Vagina (tissue), 2 donors: ENCODE measurements around the gene TNIK. TPM values are rescaled to one million over a fixed set of nuclear protein-coding genes. Genes with fewer than 3 reads are reported as not detected.

Experiments used
- DNase-seq, 2 donors: peaks; one replicate each; pipeline ENCODE4 v3.0.0-alpha.2; 2017; ENCODE audit errors: extremely low spot score in 2 of 2
- H3K27ac ChIP-seq: fragments of 200-600 bp; sonication (generic); one replicate; pipeline ENCODE4 v1.5.1; 2019
- H3K27me3 ChIP-seq: fragments of 200-600 bp; sonication (generic); one replicate; pipeline ENCODE4 v1.5.1; 2019
- H3K36me3 ChIP-seq, 2 donors: fragments of 200-600 bp; sonication (generic); one replicate each; pipeline ENCODE4 v1.5.1; 2017 to 2019
- H3K4me1 ChIP-seq: fragments of 200-600 bp; sonication (generic); one replicate; pipeline ENCODE4 v1.5.1; 2019
- H3K4me3 ChIP-seq, 2 donors: fragments of 200-600 bp; sonication (generic); 1 replicate in 1 of 2; 2 replicates in 1 of 2; pipeline ENCODE4 v1.5.1; 2016 to 2019
- H3K9me3 ChIP-seq: fragments of 200-600 bp; sonication (generic); one replicate; pipeline ENCODE4 v1.5.1; 2019
- POLR2A ChIP-seq, 2 donors: fragments of 450-650 bp; IDR thresholded peaks; one replicate each; pipeline ENCODE4 v1.6.1; 2017; ENCODE audit warnings: antibody characterized with exemption in 2 of 2, mild to moderate bottlenecking in 2 of 2, moderate library complexity in 2 of 2
- POLR2AphosphoS5 ChIP-seq, 2 donors: sonication (generic); formaldehyde crosslinking; IDR thresholded peaks; one replicate each; pipeline ENCODE4 v1.9.0; 2017; ENCODE audit warnings: antibody characterized with exemption in 2 of 2, mild to moderate bottlenecking in 2 of 2, low read depth in 1 of 2; ENCODE audit not compliant: insufficient read depth in 1 of 2
- intact Hi-C: fragments of 100-400 bp; cut with DNase I; formaldehyde crosslinking; loops from one replicate; pipeline ENCODE4 v1.15.1; 2023
- total RNA-seq: library from RNA; depleted of rRNA; stranded (reverse); fragments of >200 nt; gene quantifications from one replicate; pipeline ENCODE4 v1.2.3, GENCODE V29; 2016
- TF ChIP-seq, protein P1 (sequence below), 3 experiments: fragments of 450-650 bp in 2 of 3; fragments of 200-600 bp in 1 of 3; sonication (generic) in 1 of 3; IDR thresholded peaks; one replicate each; pipeline ENCODE4 v1.5.1; 2017 to 2019; ENCODE audit warnings: antibody characterized with exemption in 3 of 3, mild to moderate bottlenecking in 2 of 3, moderate library complexity in 2 of 3

TNIK gene
- total RNA-seq, 1 donor from 2014 or later, result 5.9 TPM

DNA sequence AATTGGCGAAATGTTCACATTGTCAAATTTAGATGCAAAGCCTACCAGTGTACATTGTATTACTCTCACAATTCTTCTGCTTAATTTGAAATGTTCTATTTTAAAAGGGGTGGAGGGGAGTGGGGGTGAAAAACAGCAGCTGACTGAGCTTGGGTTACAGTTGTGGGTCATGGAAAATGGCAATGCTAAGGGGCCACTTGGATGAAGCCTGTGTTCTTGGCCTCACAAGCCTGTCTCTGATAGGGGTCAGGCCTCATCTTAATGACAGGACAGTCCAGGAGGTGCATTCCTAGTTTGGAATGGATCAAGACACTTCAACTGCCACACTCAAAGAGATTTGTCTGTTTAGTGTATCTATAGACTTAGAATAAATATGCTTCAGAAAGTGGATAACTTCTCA, 158.2 kb downstream of the TNIK start:
- Histone ChIP-seq H3K9me3 (no peaks in the 10 kb centered on the region), H3K36me3 (no peaks in the 10 kb centered on the region), H3K27me3 (no peaks in the 10 kb centered on the region), H3K4me1 (no peaks in the 10 kb centered on the region), H3K4me3 (no peak overlapping the region), H3K27ac (no peak overlapping the region)
- intact Hi-C loops, result loop anchor here (5.0 kb wide), 1 partner anchor 1040 kb away; no protein-coding TSS in a partner anchor
- TF ChIP-seq POLR2AphosphoS5 (IDR thresholded peaks at IDR 0.05; ENCODE audit: insufficient read depth in 1 of 2, low read depth in 1 of 2) (no peak), POLR2A (IDR thresholded peaks at IDR 0.05) (no peak)
- TF ChIP-seq, protein P1, sequence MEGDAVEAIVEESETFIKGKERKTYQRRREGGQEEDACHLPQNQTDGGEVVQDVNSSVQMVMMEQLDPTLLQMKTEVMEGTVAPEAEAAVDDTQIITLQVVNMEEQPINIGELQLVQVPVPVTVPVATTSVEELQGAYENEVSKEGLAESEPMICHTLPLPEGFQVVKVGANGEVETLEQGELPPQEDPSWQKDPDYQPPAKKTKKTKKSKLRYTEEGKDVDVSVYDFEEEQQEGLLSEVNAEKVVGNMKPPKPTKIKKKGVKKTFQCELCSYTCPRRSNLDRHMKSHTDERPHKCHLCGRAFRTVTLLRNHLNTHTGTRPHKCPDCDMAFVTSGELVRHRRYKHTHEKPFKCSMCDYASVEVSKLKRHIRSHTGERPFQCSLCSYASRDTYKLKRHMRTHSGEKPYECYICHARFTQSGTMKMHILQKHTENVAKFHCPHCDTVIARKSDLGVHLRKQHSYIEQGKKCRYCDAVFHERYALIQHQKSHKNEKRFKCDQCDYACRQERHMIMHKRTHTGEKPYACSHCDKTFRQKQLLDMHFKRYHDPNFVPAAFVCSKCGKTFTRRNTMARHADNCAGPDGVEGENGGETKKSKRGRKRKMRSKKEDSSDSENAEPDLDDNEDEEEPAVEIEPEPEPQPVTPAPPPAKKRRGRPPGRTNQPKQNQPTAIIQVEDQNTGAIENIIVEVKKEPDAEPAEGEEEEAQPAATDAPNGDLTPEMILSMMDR (IDR thresholded peaks at IDR 0.05), result no peak
- DNase-seq, result no peak

DNA sequence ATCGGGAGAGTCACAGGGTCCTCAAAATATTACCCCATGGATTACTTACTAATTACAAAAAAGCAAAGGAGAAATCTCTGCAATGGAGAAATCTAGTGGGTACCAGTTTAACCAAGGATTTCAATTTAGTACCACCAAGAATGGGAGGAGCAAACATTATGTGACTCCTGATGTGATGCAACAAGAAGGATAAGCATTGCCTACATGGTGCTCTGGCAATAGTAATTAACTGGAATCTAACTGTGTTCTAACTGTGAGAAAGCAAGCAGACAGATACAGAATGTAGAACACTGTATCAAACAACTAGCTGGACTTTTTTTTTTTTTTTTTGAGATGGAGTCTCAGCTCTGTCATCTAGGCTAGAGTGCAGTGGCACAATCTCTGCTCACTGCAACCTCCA, 159.2 kb downstream of the TNIK start:
- Histone ChIP-seq H3K9me3 (no peaks in the 10 kb centered on the region), H3K36me3 (no peaks in the 10 kb centered on the region), H3K4me3 (no peak overlapping the region), H3K4me1 (peaks cover 5% of the 10 kb centered on the region), H3K27me3 (no peaks in the 10 kb centered on the region), H3K27ac (no peak overlapping the region)
- intact Hi-C loops, result loop anchor here (5.0 kb wide), 1 partner anchor 1041 kb away; no protein-coding TSS in a partner anchor
- TF ChIP-seq POLR2AphosphoS5 (IDR thresholded peaks at IDR 0.05; ENCODE audit: insufficient read depth in 1 of 2, low read depth in 1 of 2), result no peak
- TF ChIP-seq, protein P1 (IDR thresholded peaks at IDR 0.05), result no peak
- no peak for TF ChIP-seq POLR2A (IDR thresholded peaks at IDR 0.05)
- DNase-seq, result no peak

DNA sequence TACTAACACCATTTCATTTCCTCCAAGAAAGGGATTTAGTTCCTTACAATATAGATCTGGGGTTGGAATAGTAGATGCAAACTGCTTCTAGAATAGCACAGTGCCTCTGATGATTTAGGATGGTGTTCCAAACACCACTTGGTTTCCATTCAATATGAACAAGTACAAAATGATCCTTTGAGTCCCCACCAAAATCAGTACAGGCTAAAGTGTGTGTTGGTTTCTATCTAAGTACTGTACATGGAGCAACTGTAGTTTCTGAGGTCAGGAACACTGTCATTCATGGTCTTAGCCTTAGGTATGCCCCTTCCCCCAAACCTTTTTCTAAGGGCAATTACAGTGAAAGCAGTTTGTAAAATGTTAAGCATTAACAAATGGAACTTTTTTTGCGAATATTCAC, 162.3 kb downstream of the TNIK start:
- Histone ChIP-seq H3K36me3 (no peaks in the 10 kb centered on the region), H3K27ac (no peak overlapping the region), H3K4me1 (peaks cover 6% of the 10 kb centered on the region), H3K27me3 (no peaks in the 10 kb centered on the region), H3K4me3 (no peak overlapping the region), H3K9me3 (no peaks in the 10 kb centered on the region)
- no peak for TF ChIP-seq POLR2A (IDR thresholded peaks at IDR 0.05)
- no peak for TF ChIP-seq POLR2AphosphoS5 (IDR thresholded peaks at IDR 0.05; ENCODE audit: insufficient read depth in 1 of 2, low read depth in 1 of 2)
- TF ChIP-seq, protein P1 (IDR thresholded peaks at IDR 0.05), result no peak
- DNase-seq, result no peak
- intact Hi-C loops, result no loop called here

DNA sequence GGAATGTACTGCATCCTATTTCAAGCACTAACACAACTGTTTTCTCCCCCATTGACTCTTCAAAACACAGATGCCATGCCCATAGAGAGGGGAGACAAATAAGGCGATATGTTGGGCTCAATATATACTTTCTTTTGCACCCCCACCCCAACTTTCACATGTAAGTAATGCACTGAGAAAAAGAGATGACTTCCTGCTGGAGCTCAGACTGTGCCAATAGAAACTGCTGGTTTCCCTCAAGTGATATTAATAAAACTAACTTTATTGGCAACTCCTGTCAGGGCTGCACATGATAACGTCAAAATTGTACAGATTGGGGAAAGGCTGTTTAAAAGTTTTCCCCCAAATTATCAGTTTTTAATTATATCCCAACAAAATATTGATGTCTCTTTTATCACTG, 163.0 kb downstream of the TNIK start:
- H3K36me3 ChIP-seq, result no peaks in the 10 kb centered on the region
- no peak overlapping the region for H3K4me3 ChIP-seq
- H3K4me1 ChIP-seq, result peaks cover 6% of the 10 kb centered on the region
- DNase-seq, result no peak
- H3K27me3 ChIP-seq, result no peaks in the 10 kb centered on the region
- H3K9me3 ChIP-seq, result no peaks in the 10 kb centered on the region
- TF ChIP-seq, protein P1 (IDR thresholded peaks at IDR 0.05), result no peak
- TF ChIP-seq POLR2AphosphoS5 (IDR thresholded peaks at IDR 0.05; ENCODE audit: insufficient read depth in 1 of 2, low read depth in 1 of 2) (no peak), POLR2A (IDR thresholded peaks at IDR 0.05) (no peak)
- intact Hi-C loops, result no loop called here
- H3K27ac ChIP-seq, result no peak overlapping the region

DNA sequence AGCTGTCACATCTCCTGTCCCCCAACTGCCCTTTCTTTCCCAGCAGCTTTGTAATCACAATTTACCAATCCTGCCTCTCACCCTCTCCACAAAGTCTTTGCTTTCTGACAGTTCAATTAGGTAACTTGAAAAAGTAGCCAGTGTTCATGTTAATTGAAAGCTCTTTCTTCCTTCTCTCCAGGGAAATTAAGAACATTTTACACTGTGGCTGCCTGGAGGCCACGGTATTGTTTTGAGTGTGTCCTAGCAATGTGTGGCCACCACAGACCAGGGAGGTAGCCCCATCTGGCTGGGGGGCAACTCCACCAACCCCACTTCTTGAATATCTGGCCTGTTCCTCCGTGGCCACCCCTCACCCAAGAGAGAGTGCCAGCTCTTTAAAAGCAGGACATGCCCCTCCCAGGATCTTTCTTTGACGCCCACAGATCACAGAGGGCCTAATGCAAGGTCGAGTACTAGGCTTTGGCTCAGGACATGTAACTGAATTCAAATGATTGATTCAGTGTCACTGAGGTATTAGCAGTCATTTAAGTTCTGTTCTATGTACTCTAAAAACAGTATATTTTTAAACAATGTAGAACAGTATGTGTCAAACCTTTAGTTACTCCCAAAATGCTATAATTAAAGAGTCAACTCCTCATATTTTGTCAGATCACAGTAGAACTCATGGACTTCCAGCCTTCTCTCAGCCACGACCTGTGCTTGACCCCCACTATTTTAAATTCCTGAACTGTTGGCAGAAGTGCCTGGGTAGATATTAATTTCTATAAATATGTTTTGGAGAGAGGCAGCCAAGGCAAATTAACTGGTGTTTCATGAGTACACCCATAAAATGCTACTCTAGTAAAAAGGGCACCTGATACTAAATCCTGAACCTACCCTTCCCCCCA, 164.5 kb downstream of the TNIK start:
- Histone ChIP-seq H3K27ac (no peak overlapping the region), H3K4me1 (peaks cover 6% of the 10 kb centered on the region), H3K27me3 (no peaks in the 10 kb centered on the region), H3K36me3 (no peaks in the 10 kb centered on the region), H3K9me3 (no peaks in the 10 kb centered on the region), H3K4me3 (no peak overlapping the region)
- intact Hi-C loops, result no loop called here
- TF ChIP-seq, protein P1 (IDR thresholded peaks at IDR 0.05), result no peak
- TF ChIP-seq POLR2AphosphoS5 (IDR thresholded peaks at IDR 0.05; ENCODE audit: insufficient read depth in 1 of 2, low read depth in 1 of 2), result no peak
- no peak for TF ChIP-seq POLR2A (IDR thresholded peaks at IDR 0.05)
- no peak for DNase-seq
